GM12878 (cell line): ENCODE data around the gene NRG3. TPM values are rescaled to one million over a fixed set of nuclear protein-coding genes. Genes with fewer than 3 reads are reported as not detected.
A peak's percentile ranks its signal among the peaks of the same experiment; 100 is the strongest.

Source experiments
- ATAC-seq: fragments of 200-7000 bp; cut with Tn5 transposase; 3 replicates; pipeline ENCODE4 v1.9.1; 2020; ENCODE audit warnings: mild to moderate bottlenecking, moderate library complexity
- BruUV-seq: library from RNA; stranded (reverse); fragments of 400-500 nt; replicated peaks from 2 replicates; lab custom pipeline; 2021; lab: Mats Ljungman, UMichigan
- CTCF ChIA-PET: fragments of 300-600 bp; sonication (Branson Sonifier 250); formaldehyde crosslinking; extraction: SDS; loops from one replicate; lab custom pipeline; 2021; ENCODE audit warnings: inconsistent platforms; lab: Yijun Ruan, JAX
- POLR2A ChIA-PET: fragments of 350-600 bp; formaldehyde crosslinking; extraction: SDS; loops from one replicate; lab custom pipeline; 2021; ENCODE audit warnings: inconsistent platforms; lab: Charles Lee
- RAD21 ChIA-PET: fragments of 300-600 bp; sonication (Branson Sonifier 250); formaldehyde crosslinking; loops from one replicate; lab custom pipeline; 2023; ENCODE audit warnings: antibody characterized with exemption; ENCODE audit not compliant: unreplicated experiment; lab: Charles Lee
- SMC1A ChIA-PET: fragments of 300-600 bp; sonication (Branson Sonifier 250); formaldehyde crosslinking; loops from one replicate; lab custom pipeline; 2023; ENCODE audit not compliant: unreplicated experiment, uncharacterized antibody; lab: Charles Lee
- DNase-seq: peaks from one replicate; pipeline ENCODE4 v3.0.0-alpha.2; 2011; ENCODE audit warnings: low read depth, low spot score
- FAIRE-seq: peaks from 3 replicates; lab custom pipeline; 2011; peaks lifted over from hg19 to GRCh38; lab: Jason Lieb, UNC
- H2AFZ ChIP-seq: 2 replicates; pipeline ENCODE4 v1.6.0; 2011; ENCODE audit warnings: low read depth, low read length, control low read depth; ENCODE audit not compliant: control insufficient read depth
- H3K27ac ChIP-seq: 2 replicates; pipeline ENCODE4 v1.5.1; 2011; ENCODE audit warnings: control low read depth; ENCODE audit not compliant: control insufficient read depth, insufficient read depth
- H3K27me3 ChIP-seq, 2 experiments: replicated peaks in 1 of 2; 2 replicates each; pipeline versions ENCODE4 v1.6.0 to v1.6.1; 2011; ENCODE audit warnings: low read length in 1 of 2; ENCODE audit not compliant: control insufficient read depth in 2 of 2, insufficient read depth in 2 of 2
- H3K36me3 ChIP-seq, 2 experiments: 2 replicates each; pipeline ENCODE4 v1.5.1; 2011; ENCODE audit warnings: low read length in 1 of 2; ENCODE audit not compliant: control insufficient read depth in 2 of 2, insufficient read depth in 2 of 2
- H3K4me1 ChIP-seq: 2 replicates; pipeline ENCODE4 v1.6.1; 2011; ENCODE audit warnings: mild to moderate bottlenecking, low read length, moderate library complexity, mixed read lengths; ENCODE audit not compliant: control insufficient read depth, insufficient read depth
- H3K4me2 ChIP-seq: 2 replicates; pipeline ENCODE4 v1.6.0; 2011; ENCODE audit warnings: control low read depth; ENCODE audit not compliant: control insufficient read depth, insufficient read depth
- H3K4me3 ChIP-seq: fragments of 200-600 bp; sonication (generic); 2 replicates; pipeline ENCODE4 v1.5.1; 2016
- H3K79me2 ChIP-seq: 2 replicates; pipeline ENCODE4 v1.6.0; 2011; ENCODE audit warnings: low read length; ENCODE audit not compliant: control insufficient read depth, insufficient read depth
- H3K9ac ChIP-seq: 2 replicates; pipeline ENCODE4 v1.8.0; 2011; ENCODE audit warnings: low read length, control low read depth, mixed read lengths; ENCODE audit not compliant: control insufficient read depth, insufficient read depth
- H3K9me3 ChIP-seq: replicated peaks from 3 replicates; pipeline ENCODE4 v1.5.1; 2011; ENCODE audit warnings: mild to moderate bottlenecking, low read length; ENCODE audit not compliant: control insufficient read depth, insufficient read depth
- H4K20me1 ChIP-seq: 2 replicates; pipeline ENCODE4 v1.6.0; 2011; ENCODE audit not compliant: control insufficient read depth, insufficient read depth
- CBFB ChIP-seq: IDR thresholded peaks from 2 replicates; pipeline ENCODE4 v1.6.1; 2016; ENCODE audit warnings: antibody characterized with exemption, low read depth
- E2F8 ChIP-seq: fragments of 450-650 bp; IDR thresholded peaks from 2 replicates; pipeline ENCODE4 v1.6.1; 2018; ENCODE audit warnings: mild to moderate bottlenecking, low read depth, moderate library complexity; ENCODE audit not compliant: partially characterized antibody
- NR2C1 ChIP-seq: fragments of 450-650 bp; IDR thresholded peaks from 2 replicates; pipeline ENCODE4 v1.6.1; 2017; ENCODE audit warnings: antibody characterized with exemption, mild to moderate bottlenecking, moderate library complexity
- POLR2AphosphoS5 ChIP-seq: IDR thresholded peaks from 2 replicates; pipeline ENCODE4 v1.6.1; 2011; ENCODE audit warnings: mild to moderate bottlenecking, low read length, inconsistent platforms
- SMAD1 ChIP-seq: fragments of 450-650 bp; IDR thresholded peaks from 2 replicates; pipeline ENCODE4 v1.6.1; 2018; ENCODE audit warnings: mild to moderate bottlenecking, low read depth; ENCODE audit not compliant: partially characterized antibody
- SREBF1 ChIP-seq: IDR thresholded peaks from 2 replicates; pipeline ENCODE4 v1.6.1; 2012; ENCODE audit warnings: mild to moderate bottlenecking, low read length
- ZNF217 ChIP-seq: fragments of 450-650 bp; IDR thresholded peaks from 2 replicates; pipeline ENCODE4 v1.6.1; 2017; ENCODE audit warnings: antibody characterized with exemption, mild to moderate bottlenecking
- ZNF592 ChIP-seq: fragments of 450-650 bp; IDR thresholded peaks from 2 replicates; pipeline ENCODE4 v1.6.1; 2017; ENCODE audit warnings: mild to moderate bottlenecking, moderate library complexity
- ZNF622 ChIP-seq: fragments of 450-650 bp; IDR thresholded peaks from 2 replicates; pipeline ENCODE4 v1.6.1; 2017; ENCODE audit warnings: mild to moderate bottlenecking, inconsistent platforms
- ZZZ3 ChIP-seq: IDR thresholded peaks from 2 replicates; pipeline ENCODE4 v1.6.1; 2011; ENCODE audit warnings: low read depth; ENCODE audit not compliant: control insufficient read depth, insufficient read length
- WGBS: methylation state at CpG from one replicate; pipeline ENCODE4 v1.1.6; 2016; ENCODE audit warnings: low lambda C conversion rate; ENCODE audit not compliant: insufficient replicate concordance, insufficient coverage; ENCODE audit errors: missing lambda C conversion rate; 5-methylcytosine and 5-hydroxymethylcytosine counted together
- in situ Hi-C: fragments of 300-500 bp; cut with MboI; formaldehyde crosslinking; loops from 9 replicates; pipeline ENCODE4 v1.14.3; 2018; ENCODE audit warnings: mixed read lengths
- intact Hi-C: fragments of 100-400 bp; cut with micrococcal nuclease; formaldehyde crosslinking; loops from one replicate; pipeline ENCODE4 v1.14.2; 2022; ENCODE audit not compliant: unreplicated experiment
- polyA plus RNA-seq, 11 experiments: library from polyadenylated mRNA; depleted of rRNA in 4 of 11; unstranded in 6 of 11; stranded (reverse) in 5 of 11; fragments of >200 nt; fragmentation: Nextera tagmentation in 4 of 11; fragmentation: Illumina TruSeq in 1 of 11; extraction: Ambion mirVana in 4 of 11; extraction: Trizol in 1 of 11; gene quantifications; 1 replicate in 1 of 11; 2 replicates in 10 of 11; pipeline versions ENCODE4 v1.2.1 to v1.2.3, GENCODE V29; 2011 to 2016; ENCODE audit warnings: inconsistent platforms in 2 of 11, missing spikeins in 2 of 11, low read depth in 1 of 11
- total RNA-seq, 4 experiments: library from RNA; depleted of rRNA in 3 of 4; stranded (reverse); fragments of >200 nt in 3 of 4; fragmentation: Illumina TruSeq in 1 of 4; extraction: Trizol in 1 of 4; gene quantifications; 2 replicates each; pipeline versions ENCODE4 v1.2.1 to v1.2.3, GENCODE V29; 2013 to 2021
- TF ChIP-seq, protein P1 (sequence below): fragments of 150-350 bp; IDR thresholded peaks from 2 replicates; pipeline ENCODE4 v1.6.1; 2016; ENCODE audit warnings: low read depth, low read length

The NRG3 gene
- total and polyA plus RNA-seq, 10 of the 15 experiments (the other 5 are each of a cell fraction or from before 2014, with no cell fraction given) = 0.03 to 0.41 (median 0.17) TPM; not detected in 3

GRCh38 chr10:81872206-81872862 is 2.7 kb upstream of the NRG3 start:
- CTCF ChIA-PET = interaction anchor here (0.7 kb wide), 1 partner anchor 1170 kb away, joined by 3 read pairs; no protein-coding TSS in a partner anchor
- H2AFZ ChIP-seq = no peak overlapping the region
- no TSS peak for BruUV-seq
- no peaks in the 10 kb centered on the region; the same call in 1 of the 3 replicates for H3K9me3 ChIP-seq
- DNase-seq (no peak), FAIRE-seq (no peak), ATAC-seq (peak; percentile 72)
- no peak overlapping the region for H3K9ac ChIP-seq
- H3K27ac ChIP-seq = no peak overlapping the region
- H3K4me1 ChIP-seq = no peaks in the 10 kb centered on the region
- SMC1A ChIA-PET = interaction anchor here (0.5 to 2.0 kb wide), 3 partner anchors 10 to 69 kb away, joined by 4 to 5 read pairs (median 4); no protein-coding TSS in a partner anchor
- intact Hi-C loops = no loop called here
- no peak overlapping the region for H3K4me3 ChIP-seq
- in situ Hi-C loops = no loop called here
- no peaks in the 10 kb centered on the region for H3K79me2 ChIP-seq
- H3K27me3 ChIP-seq = peaks cover 2 to 4% of the 10 kb centered on the region in 2 experiments; a peak in 3 of 4 replicates
- 4% methylated on average over 6 of the region's 6 CpGs for whole genome bisulfite sequencing
- no peak overlapping the region for H3K4me2 ChIP-seq
- POLR2A ChIA-PET = no interaction called here
- no peaks in the 10 kb centered on the region for H4K20me1 ChIP-seq
- no peaks in the 10 kb centered on the region for H3K36me3 ChIP-seq
- RAD21 ChIA-PET = no interaction called here
- TF ChIP-seq SMAD1 (no peak), POLR2AphosphoS5 (no peak), CBFB (no peak), SREBF1 (no peak), ZZZ3 (no peak), ZNF217 (no peak), ZNF622 (no peak), E2F8 (no peak), ZNF592 (no peak), NR2C1 (no peak)
- TF ChIP-seq, protein P1, sequence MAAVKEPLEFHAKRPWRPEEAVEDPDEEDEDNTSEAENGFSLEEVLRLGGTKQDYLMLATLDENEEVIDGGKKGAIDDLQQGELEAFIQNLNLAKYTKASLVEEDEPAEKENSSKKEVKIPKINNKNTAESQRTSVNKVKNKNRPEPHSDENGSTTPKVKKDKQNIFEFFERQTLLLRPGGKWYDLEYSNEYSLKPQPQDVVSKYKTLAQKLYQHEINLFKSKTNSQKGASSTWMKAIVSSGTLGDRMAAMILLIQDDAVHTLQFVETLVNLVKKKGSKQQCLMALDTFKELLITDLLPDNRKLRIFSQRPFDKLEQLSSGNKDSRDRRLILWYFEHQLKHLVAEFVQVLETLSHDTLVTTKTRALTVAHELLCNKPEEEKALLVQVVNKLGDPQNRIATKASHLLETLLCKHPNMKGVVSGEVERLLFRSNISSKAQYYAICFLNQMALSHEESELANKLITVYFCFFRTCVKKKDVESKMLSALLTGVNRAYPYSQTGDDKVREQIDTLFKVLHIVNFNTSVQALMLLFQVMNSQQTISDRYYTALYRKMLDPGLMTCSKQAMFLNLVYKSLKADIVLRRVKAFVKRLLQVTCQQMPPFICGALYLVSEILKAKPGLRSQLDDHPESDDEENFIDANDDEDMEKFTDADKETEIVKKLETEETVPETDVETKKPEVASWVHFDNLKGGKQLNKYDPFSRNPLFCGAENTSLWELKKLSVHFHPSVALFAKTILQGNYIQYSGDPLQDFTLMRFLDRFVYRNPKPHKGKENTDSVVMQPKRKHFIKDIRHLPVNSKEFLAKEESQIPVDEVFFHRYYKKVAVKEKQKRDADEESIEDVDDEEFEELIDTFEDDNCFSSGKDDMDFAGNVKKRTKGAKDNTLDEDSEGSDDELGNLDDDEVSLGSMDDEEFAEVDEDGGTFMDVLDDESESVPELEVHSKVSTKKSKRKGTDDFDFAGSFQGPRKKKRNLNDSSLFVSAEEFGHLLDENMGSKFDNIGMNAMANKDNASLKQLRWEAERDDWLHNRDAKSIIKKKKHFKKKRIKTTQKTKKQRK = no peak
